K562 (cell line): ENCODE results near the gene MPPED2. TPM values are rescaled to one million over a fixed set of nuclear protein-coding genes. Genes with fewer than 3 reads are reported as not detected.

Experiments used
- ATAC-seq: fragments of 200-7000 bp; cut with Tn5 transposase; 3 replicates; pipeline ENCODE4 v1.9.1; 2020; ENCODE audit warnings: moderate library complexity
- BruUV-seq: library from RNA; stranded (reverse); fragments of 400-500 nt; replicated peaks from 2 replicates; lab custom pipeline; 2021; lab: Mats Ljungman, UMichigan
- CTCF ChIA-PET: fragments of 300-600 bp; formaldehyde crosslinking; extraction: SDS; loops from one replicate; lab custom pipeline; 2021; ENCODE audit warnings: low intra/inter-chr PET ratio; lab: Yijun Ruan, JAX
- POLR2A ChIA-PET: fragments of 300-600, 350-650 bp; sonication (Branson Sonifier 250); formaldehyde crosslinking; extraction: SDS; loops from one replicate; lab custom pipeline; 2021; ENCODE audit warnings: antibody characterized with exemption, inconsistent platforms; lab: Yijun Ruan, JAX
- DNase-seq, 4 experiments: peaks; one replicate each; pipeline versions ENCODE4 v3.0.0 to v3.0.0-alpha.2; 2011 to 2018; ENCODE audit warnings: low spot score in 3 of 4, mixed read lengths in 3 of 4; ENCODE audit errors: extremely low read depth in 1 of 4
- FAIRE-seq: peaks from 2 replicates; lab custom pipeline; 2011; peaks lifted over from hg19 to GRCh38; lab: Jason Lieb, UNC
- H2AFZ ChIP-seq: 2 replicates; pipeline ENCODE4 v1.6.0; 2011; ENCODE audit warnings: low read depth, low read length, control low read depth, inconsistent platforms
- H3K27ac ChIP-seq: fragments of 200-600 bp; 3 replicates; pipeline ENCODE4 v1.8.0; 2011; ENCODE audit warnings: low read depth, mild to moderate bottlenecking, control low read depth, inconsistent platforms, low read length, moderate library complexity, mixed read lengths; ENCODE audit errors: extremely low read depth
- H3K27me3 ChIP-seq, 2 experiments: fragments of 300-600 bp in 1 of 2; 2 replicates in 1 of 2; 3 replicates in 1 of 2; pipeline versions ENCODE4 v1.6.0 to v1.8.0; 2011; ENCODE audit warnings: inconsistent platforms in 2 of 2, low read length in 2 of 2, mild to moderate bottlenecking in 1 of 2, mixed read lengths in 1 of 2, moderate library complexity in 1 of 2; ENCODE audit not compliant: control insufficient read depth in 2 of 2, insufficient read depth in 2 of 2
- H3K36me3 ChIP-seq: fragments of 300-600 bp; 3 replicates; pipeline ENCODE4 v1.8.0; 2011; ENCODE audit warnings: mild to moderate bottlenecking, low read length, inconsistent platforms; ENCODE audit not compliant: control insufficient read depth, insufficient read depth
- H3K4me1 ChIP-seq, 2 experiments: fragments of 200-600 bp in 1 of 2; replicated peaks in 1 of 2; 2 replicates in 1 of 2; 3 replicates in 1 of 2; pipeline versions ENCODE4 v1.5.1 to v1.8.0; 2011; ENCODE audit warnings: inconsistent platforms in 2 of 2, low read length in 2 of 2, mild to moderate bottlenecking in 1 of 2, mixed read lengths in 1 of 2, moderate library complexity in 1 of 2; ENCODE audit not compliant: control insufficient read depth in 2 of 2, insufficient read depth in 2 of 2
- H3K4me2 ChIP-seq: 2 replicates; pipeline ENCODE4 v1.6.1; 2011; ENCODE audit warnings: low read length, control low read depth, inconsistent platforms, mixed read lengths; ENCODE audit not compliant: insufficient read depth
- H3K4me3 ChIP-seq: fragments of 200-600 bp; sonication (generic), shearing (Covaris generic); 2 replicates; pipeline ENCODE4 v1.5.1; 2016; ENCODE audit warnings: control low read depth, inconsistent platforms
- H3K79me2 ChIP-seq: fragments of 200-600 bp; 3 replicates; pipeline ENCODE4 v1.8.0; 2011; ENCODE audit warnings: low read length, inconsistent platforms; ENCODE audit not compliant: control insufficient read depth, insufficient read depth
- H3K9ac ChIP-seq, 2 experiments: 2 replicates each; pipeline versions ENCODE4 v1.6.0 to v1.6.1; 2011; ENCODE audit warnings: low read depth in 2 of 2, low read length in 2 of 2, control low read depth in 1 of 2, inconsistent platforms in 1 of 2, mild to moderate bottlenecking in 1 of 2, mixed read lengths in 1 of 2; ENCODE audit not compliant: insufficient read depth in 1 of 2
- H3K9me1 ChIP-seq: one replicate; pipeline ENCODE4 v1.6.0; 2011; ENCODE audit warnings: inconsistent platforms, mild to moderate bottlenecking, low read length, moderate library complexity; ENCODE audit not compliant: control insufficient read depth, insufficient read depth
- H3K9me3 ChIP-seq: replicated peaks from 2 replicates; pipeline ENCODE4 v1.5.1; 2011; ENCODE audit warnings: low read depth, low read length, inconsistent platforms; ENCODE audit not compliant: control insufficient read depth, insufficient read depth
- H4K20me1 ChIP-seq: replicated peaks from 2 replicates; pipeline ENCODE4 v1.6.1; 2011; ENCODE audit warnings: low read length, inconsistent platforms, mixed read lengths; ENCODE audit not compliant: control insufficient read depth, insufficient read depth
- CREB1 ChIP-seq, 2 experiments: sonication (generic) in 1 of 2; formaldehyde crosslinking in 1 of 2; IDR thresholded peaks; 2 replicates each; pipeline versions ENCODE4 v1.6.1 to v1.8.0; 2012 to 2022; ENCODE audit warnings: inconsistent platforms in 1 of 2, mild to moderate bottlenecking in 1 of 2, missing genetic modification reagents in 1 of 2, moderate library complexity in 1 of 2
- HNRNPH1 ChIP-seq: fragments of 200-400 bp; formaldehyde crosslinking; optimal IDR thresholded peaks from 2 replicates; pipeline ENCODE3; 2017; ENCODE audit warnings: low read depth, mild to moderate bottlenecking, low read length, moderate library complexity
- MAZ ChIP-seq, 2 experiments: fragments of 450-650 bp in 1 of 2; sonication (generic) in 1 of 2; formaldehyde crosslinking; IDR thresholded peaks in 1 of 2; conservative IDR thresholded peaks in 1 of 2; 2 replicates each; pipeline versions ENCODE4 v1.4.0 to v1.5.0; 2020; ENCODE audit warnings: mild to moderate bottlenecking in 1 of 2, missing genetic modification reagents in 1 of 2
- NFE2 ChIP-seq: IDR thresholded peaks from 2 replicates; pipeline ENCODE4 v1.6.1; 2014; ENCODE audit warnings: antibody characterized with exemption, low read depth
- NFRKB ChIP-seq: fragments of 450-650 bp; IDR thresholded peaks from 2 replicates; pipeline ENCODE4 v1.6.1; 2016; ENCODE audit warnings: low read depth
- PHF20 ChIP-seq: fragments of 450-650 bp; IDR thresholded peaks from 2 replicates; pipeline ENCODE4 v1.6.1; 2018; ENCODE audit not compliant: partially characterized antibody
- POU5F1 ChIP-seq: fragments of 150-350 bp; IDR thresholded peaks from 2 replicates; pipeline ENCODE4 v1.6.1; 2014; ENCODE audit warnings: borderline replicate concordance, low read length, low read depth, mild to moderate bottlenecking; ENCODE audit not compliant: partially characterized antibody
- ZNF224 ChIP-seq: sonication (generic); formaldehyde crosslinking; IDR thresholded peaks from 2 replicates; pipeline ENCODE4 v1.8.0; 2022; ENCODE audit warnings: mild to moderate bottlenecking, missing genetic modification reagents
- ZNF232 ChIP-seq: sonication (generic); formaldehyde crosslinking; IDR thresholded peaks from 2 replicates; pipeline ENCODE4 v1.8.0; 2022; ENCODE audit warnings: mild to moderate bottlenecking, missing genetic modification reagents
- ZNF408 ChIP-seq: fragments of 250-450 bp; sonication (Bioruptor Pico); IDR thresholded peaks from 2 replicates; pipeline ENCODE4 v1.4.0; 2020; ENCODE audit warnings: low read depth, mild to moderate bottlenecking, moderate library complexity
- ZNF695 ChIP-seq: fragments of 450-650 bp; formaldehyde crosslinking; IDR thresholded peaks from 2 replicates; pipeline ENCODE4 v1.4.0; 2020; ENCODE audit warnings: mild to moderate bottlenecking, moderate library complexity
- WGBS: fragments of 100-300 bp; shearing (Covaris generic); methylation state at CpG from one replicate; pipeline ENCODE4 v1.1.6; 2016; ENCODE audit warnings: low coverage, mixed read lengths; ENCODE audit not compliant: insufficient coverage; ENCODE audit errors: missing lambda C conversion rate; 5-methylcytosine and 5-hydroxymethylcytosine counted together
- in situ Hi-C: fragments of 300-500 bp; cut with MboI; formaldehyde crosslinking; loops from 4 replicates; pipeline ENCODE4 v1.15.0; 2018; ENCODE audit warnings: inconsistent platforms, mixed read lengths
- intact Hi-C: fragments of 100-400 bp; cut with micrococcal nuclease; formaldehyde crosslinking; loops from 2 replicates; pipeline ENCODE4 v1.14.2; 2022
- polyA plus RNA-seq, 8 experiments: library from polyadenylated mRNA; depleted of rRNA in 4 of 8; stranded (reverse) in 5 of 8; unstranded in 3 of 8; fragments of >200 nt; fragmentation: Nextera tagmentation in 2 of 8; fragmentation: Illumina TruSeq in 1 of 8; extraction: Ambion mirVana in 2 of 8; extraction: Trizol in 1 of 8; gene quantifications; 2 replicates each; pipeline versions ENCODE4 v1.2.1 to v1.2.3, GENCODE V29; 2011 to 2014; ENCODE audit warnings: inconsistent platforms in 1 of 8, missing spikeins in 1 of 8
- total RNA-seq, 7 experiments: library from RNA; depleted of rRNA in 6 of 7; stranded (reverse); fragments of >200 nt in 6 of 7; fragmentation: Illumina TruSeq in 2 of 7; extraction: Trizol in 2 of 7; gene quantifications; 2 replicates each; pipeline versions ENCODE4 v1.2.1 to v1.2.3, GENCODE V29; 2011 to 2021; ENCODE audit warnings: low replicate concordance in 1 of 7
- TF ChIP-seq, protein P1 (sequence below): fragments of 250-450 bp; sonication (Bioruptor Pico); IDR thresholded peaks from 2 replicates; pipeline ENCODE4 v1.4.0; 2020; ENCODE audit warnings: mild to moderate bottlenecking, moderate library complexity

Gene MPPED2
- total and polyA plus RNA-seq, 9 of the 15 experiments (the other 6 are each of a cell fraction or from before 2014, with no cell fraction given) = not detected

- H3K4me2 ChIP-seq = no peak overlapping the region
- WGBS = 0% methylated on average over 3 of the region's 3 CpGs
- ChIA-PET CTCF (no interaction called here), POLR2A (no interaction called here)
- in situ Hi-C loops = no loop called here
- ATAC-seq (no peak), DNase-seq (no peak), FAIRE-seq (no peak)
- H3K27me3 ChIP-seq = no peaks in the 10 kb centered on the region
- no TSS peak for BruUV-seq
- H3K9me1 ChIP-seq = no peaks in the 10 kb centered on the region
- no peak overlapping the region for H3K4me3 ChIP-seq
- intact Hi-C loops = no loop called here
- no peaks in the 10 kb centered on the region for H3K4me1 ChIP-seq
- no peak overlapping the region for H2AFZ ChIP-seq
- no peak overlapping the region for H3K9ac ChIP-seq
- no peak overlapping the region for H3K27ac ChIP-seq
- no peaks in the 10 kb centered on the region for H3K79me2 ChIP-seq
- no peaks in the 10 kb centered on the region for H4K20me1 ChIP-seq
- no peaks in the 10 kb centered on the region for H3K9me3 ChIP-seq
- H3K36me3 ChIP-seq = no peaks in the 10 kb centered on the region
- TF ChIP-seq ZNF232 (CRISPR knock-in tag) (no peak), MAZ (CRISPR knock-in tag; conservative IDR thresholded peaks at IDR 0.05 in 1 of 2, IDR thresholded peaks at IDR 0.05 in 1 of 2) (no peak), ZNF695 (no peak), PHF20 (no peak), POU5F1 (no peak), NFRKB (no peak), NFE2 (no peak), HNRNPH1 (no peak), CREB1 (IDR thresholded peaks at IDR 0.05) (no peak), CREB1 (CRISPR knock-in tag; IDR thresholded peaks at IDR 0.05) (no peak), ZNF224 (CRISPR knock-in tag) (no peak), ZNF408 (no peak)
- TF ChIP-seq, protein P1, sequence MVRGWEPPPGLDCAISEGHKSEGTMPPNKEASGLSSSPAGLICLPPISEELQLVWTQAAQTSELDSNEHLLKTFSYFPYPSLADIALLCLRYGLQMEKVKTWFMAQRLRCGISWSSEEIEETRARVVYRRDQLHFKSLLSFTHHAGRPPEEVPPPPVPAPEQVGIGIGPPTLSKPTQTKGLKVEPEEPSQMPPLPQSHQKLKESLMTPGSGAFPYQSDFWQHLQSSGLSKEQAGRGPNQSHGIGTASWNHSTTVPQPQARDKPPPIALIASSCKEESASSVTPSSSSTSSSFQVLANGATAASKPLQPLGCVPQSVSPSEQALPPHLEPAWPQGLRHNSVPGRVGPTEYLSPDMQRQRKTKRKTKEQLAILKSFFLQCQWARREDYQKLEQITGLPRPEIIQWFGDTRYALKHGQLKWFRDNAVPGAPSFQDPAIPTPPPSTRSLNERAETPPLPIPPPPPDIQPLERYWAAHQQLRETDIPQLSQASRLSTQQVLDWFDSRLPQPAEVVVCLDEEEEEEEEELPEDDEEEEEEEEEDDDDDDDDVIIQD (CRISPR knock-in tag) = no peak
Measured at GRCh38 chr11:30505603-30506002, 80.5 kb downstream of the MPPED2 start.
